HEK293T (cell line): ENCODE measurements around the gene NCS1.

Experiments
- CTCF ChIA-PET: fragments of 350-600 bp; formaldehyde crosslinking; extraction: SDS; loops from one replicate; lab custom pipeline; 2021; ENCODE audit warnings: antibody characterized with exemption, inconsistent platforms; lab: Yijun Ruan, JAX
- POLR2A ChIA-PET: fragments of 350-600 bp; formaldehyde crosslinking; extraction: SDS; loops from one replicate; lab custom pipeline; 2020; ENCODE audit warnings: antibody characterized with exemption, inconsistent platforms; lab: Yijun Ruan, JAX
- DNase-seq: peaks from one replicate; pipeline ENCODE4 v3.0.0; 2012; ENCODE audit warnings: mixed read lengths; ENCODE audit errors: extremely low spot score
- ARNT ChIP-seq: fragments of 450-650 bp; IDR thresholded peaks from 2 replicates; pipeline ENCODE4 v1.6.1; 2017; ENCODE audit warnings: mild to moderate bottlenecking
- BHLHE40 ChIP-seq: fragments of 450-650 bp; IDR thresholded peaks from 2 replicates; pipeline ENCODE4 v1.6.1; 2016; ENCODE audit warnings: mild to moderate bottlenecking, moderate library complexity, borderline replicate concordance
- CTBP1 ChIP-seq: fragments of 450-650 bp; IDR thresholded peaks from 2 replicates; pipeline ENCODE4 v1.6.1; 2016; ENCODE audit warnings: borderline replicate concordance
- ELF4 ChIP-seq: fragments of 450-650 bp; IDR thresholded peaks from 2 replicates; pipeline ENCODE4 v1.6.1; 2017; ENCODE audit warnings: antibody characterized with exemption
- FOXA1 ChIP-seq: fragments of 450-650 bp; IDR thresholded peaks from 2 replicates; pipeline ENCODE4 v1.6.1; 2016; ENCODE audit warnings: mild to moderate bottlenecking
- FOXK2 ChIP-seq: fragments of 450-650 bp; IDR thresholded peaks from 2 replicates; pipeline ENCODE4 v1.6.1; 2016; ENCODE audit warnings: mild to moderate bottlenecking
- FOXM1 ChIP-seq: fragments of 450-650 bp; IDR thresholded peaks from 2 replicates; pipeline ENCODE4 v1.6.1; 2017; ENCODE audit warnings: mild to moderate bottlenecking, borderline replicate concordance
- HDGF ChIP-seq: fragments of 450-650 bp; IDR thresholded peaks from 2 replicates; pipeline ENCODE4 v1.6.1; 2017; ENCODE audit warnings: antibody characterized with exemption, borderline replicate concordance
- L3MBTL2 ChIP-seq: fragments of 450-650 bp; conservative IDR thresholded peaks from 2 replicates; pipeline ENCODE4 v1.6.1; 2016; ENCODE audit warnings: mild to moderate bottlenecking
- LEF1 ChIP-seq: fragments of 450-650 bp; IDR thresholded peaks from 2 replicates; pipeline ENCODE4 v1.6.1; 2017; ENCODE audit warnings: mild to moderate bottlenecking, borderline replicate concordance
- NFRKB ChIP-seq: fragments of 450-650 bp; IDR thresholded peaks from 2 replicates; pipeline ENCODE4 v1.6.1; 2016; ENCODE audit warnings: mild to moderate bottlenecking, moderate library complexity
- SP1 ChIP-seq: fragments of 450-650 bp; IDR thresholded peaks from 2 replicates; pipeline ENCODE4 v1.6.1; 2017
- SUZ12 ChIP-seq: fragments of 450-650 bp; IDR thresholded peaks from 2 replicates; pipeline ENCODE4 v1.6.1; 2016; ENCODE audit warnings: mild to moderate bottlenecking
- TARDBP ChIP-seq: fragments of 450-650 bp; IDR thresholded peaks from 2 replicates; pipeline ENCODE4 v1.6.1; 2016
- ZNF384 ChIP-seq: fragments of 450-650 bp; IDR thresholded peaks from 2 replicates; pipeline ENCODE4 v1.6.1; 2016
- TF ChIP-seq, protein P1 (sequence below): fragments of 450-650 bp; IDR thresholded peaks from 2 replicates; pipeline ENCODE4 v1.6.1; 2016

NCS1 gene

DNA sequence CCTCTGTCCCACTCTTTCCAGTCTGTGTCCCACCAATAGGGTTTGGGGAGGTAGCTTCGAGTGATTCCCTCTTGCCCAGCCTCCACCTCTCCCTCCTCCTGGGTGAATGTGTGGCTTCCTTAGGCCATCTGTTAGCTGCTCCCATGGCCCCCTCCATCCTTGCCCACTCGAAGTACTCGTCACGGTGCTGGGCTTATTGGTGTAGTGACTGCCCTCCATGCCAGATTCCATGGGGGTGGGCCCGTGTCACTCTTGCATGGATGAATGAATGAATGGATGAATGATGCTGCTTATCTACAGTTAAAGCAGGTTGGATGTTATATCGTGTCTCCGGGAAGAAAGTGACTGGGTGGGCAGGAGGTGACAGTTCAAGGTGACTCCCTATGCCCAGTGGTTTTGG is 112.5 kb downstream of the NCS1 start:
- ChIA-PET POLR2A (no interaction called here), CTCF (no interaction called here)
- no peak for TF ChIP-seq TARDBP
- TF ChIP-seq BHLHE40: no peak
- TF ChIP-seq ZNF384: no peak
- TF ChIP-seq, protein P1, sequence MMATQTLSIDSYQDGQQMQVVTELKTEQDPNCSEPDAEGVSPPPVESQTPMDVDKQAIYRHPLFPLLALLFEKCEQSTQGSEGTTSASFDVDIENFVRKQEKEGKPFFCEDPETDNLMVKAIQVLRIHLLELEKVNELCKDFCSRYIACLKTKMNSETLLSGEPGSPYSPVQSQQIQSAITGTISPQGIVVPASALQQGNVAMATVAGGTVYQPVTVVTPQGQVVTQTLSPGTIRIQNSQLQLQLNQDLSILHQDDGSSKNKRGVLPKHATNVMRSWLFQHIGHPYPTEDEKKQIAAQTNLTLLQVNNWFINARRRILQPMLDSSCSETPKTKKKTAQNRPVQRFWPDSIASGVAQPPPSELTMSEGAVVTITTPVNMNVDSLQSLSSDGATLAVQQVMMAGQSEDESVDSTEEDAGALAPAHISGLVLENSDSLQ: no peak
- no peak for DNase-seq

DNA sequence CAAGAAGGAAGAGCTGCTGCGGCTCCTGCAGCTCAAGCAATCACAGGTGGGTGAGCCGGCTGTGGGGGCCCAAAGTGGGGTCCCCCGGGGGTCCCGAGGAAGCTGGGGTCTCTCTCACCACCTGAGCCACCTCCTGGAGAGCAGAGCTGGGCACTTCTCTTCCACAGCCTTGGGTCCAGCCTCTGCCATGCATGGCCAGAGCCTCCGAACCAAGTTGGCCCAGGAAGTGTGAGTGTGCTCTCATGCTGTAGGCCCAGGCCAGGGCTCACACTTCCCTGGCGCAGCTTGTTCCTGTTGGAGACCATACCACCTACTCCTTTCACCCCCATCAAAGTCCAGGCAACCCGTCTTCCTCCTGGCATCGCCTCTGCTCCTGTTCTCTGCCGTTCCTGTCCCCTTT is 113.1 kb downstream of the NCS1 start:
- CTCF ChIA-PET: no interaction called here
- DNase-seq: no peak
- TF ChIP-seq SUZ12 (no peak), HDGF (no peak), FOXM1 (no peak), SP1 (no peak), FOXK2 (no peak), NFRKB (no peak), BHLHE40 (no peak), TARDBP (no peak), FOXA1 (no peak), LEF1 (no peak), L3MBTL2 (no peak), ARNT (no peak), ZNF384 (no peak)
- POLR2A ChIA-PET: no interaction called here

DNA sequence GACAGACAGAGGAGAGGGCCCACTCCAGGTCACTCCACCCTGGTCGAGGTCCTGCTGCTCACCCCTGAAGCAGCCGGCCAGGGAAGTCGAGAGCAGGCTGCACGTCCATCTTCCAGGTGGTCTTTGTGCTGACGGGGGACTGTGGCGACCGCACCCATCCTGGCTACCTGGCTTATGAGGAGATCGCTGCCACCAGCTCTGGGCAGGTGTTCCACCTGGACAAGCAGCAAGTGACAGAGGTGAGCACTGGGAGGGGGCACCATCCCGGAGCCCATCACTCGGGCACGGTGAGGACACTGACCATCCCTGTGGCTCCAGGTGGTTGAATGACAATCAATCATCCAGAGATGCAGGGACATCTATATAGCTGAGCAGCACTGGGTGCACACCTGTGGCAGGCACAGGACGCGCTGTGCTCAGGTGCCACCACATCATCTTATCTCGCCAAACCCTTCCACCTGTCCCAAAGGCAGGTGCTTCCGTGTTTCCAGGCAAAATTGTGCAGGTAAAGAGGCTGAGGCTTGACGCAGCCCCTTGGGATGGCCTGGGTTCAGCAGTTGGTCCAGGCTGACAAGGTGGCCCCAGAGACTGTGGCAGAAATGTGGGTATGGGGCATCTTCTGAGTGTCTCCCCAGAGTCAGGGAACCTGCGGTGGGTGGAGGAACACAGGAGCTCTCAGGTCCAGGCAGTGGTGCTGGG is 114.0 kb downstream of the NCS1 start:
- POLR2A ChIA-PET: no interaction called here
- TF ChIP-seq LEF1: no peak
- no peak for TF ChIP-seq ARNT
- no peak for TF ChIP-seq CTBP1
- no peak for TF ChIP-seq SUZ12
- TF ChIP-seq BHLHE40: no peak
- TF ChIP-seq FOXA1: no peak
- no peak for TF ChIP-seq FOXM1
- no peak for TF ChIP-seq L3MBTL2
- no peak for TF ChIP-seq SP1
- no peak for TF ChIP-seq TARDBP
- TF ChIP-seq, protein P1: no peak
- no peak for TF ChIP-seq ZNF384
- TF ChIP-seq FOXK2: no peak
- TF ChIP-seq ELF4: no peak
- no peak for TF ChIP-seq HDGF
- no peak for TF ChIP-seq NFRKB
- no peak for DNase-seq
- CTCF ChIA-PET: no interaction called here
